ENCODE data around the gene CD101. TPM values are rescaled to one million over a fixed set of nuclear protein-coding genes. Genes with fewer than 3 reads are reported as not detected.

Gene CD101
- total RNA-seq, 1 experiment from 2014 or later = 1.8 TPM

DNA sequence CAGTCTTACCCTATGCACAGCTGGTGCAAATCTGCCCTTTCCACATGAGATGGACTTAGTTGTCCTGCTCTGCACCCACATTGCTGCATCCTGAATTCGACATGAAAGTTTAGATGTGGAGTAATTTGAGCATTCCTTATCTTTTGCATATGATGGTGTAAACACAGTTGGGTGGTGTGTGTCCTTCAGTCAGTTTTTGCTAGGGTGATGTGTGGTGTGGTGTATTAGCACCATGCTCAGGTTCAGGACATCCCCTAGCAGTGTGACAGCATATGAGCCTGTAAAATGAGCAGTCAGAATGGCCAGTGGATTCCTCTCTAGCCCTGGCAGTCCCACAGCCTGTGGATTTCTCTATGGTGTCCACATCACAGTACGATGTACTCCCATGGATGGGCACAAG is 42.6 kb upstream of the CD101 start:
- Histone ChIP-seq H3K4me1 (ENCODE audit: insufficient read depth, low read length) (peaks cover 5% of the 10 kb centered on the region; the same call in 1 of the 2 replicates), H4K91ac (ENCODE audit: insufficient read length, low read depth, low read length) (no peak overlapping the region), H4K20me1 (ENCODE audit: control insufficient read depth, insufficient read depth, insufficient read length) (peaks cover 2% of the 10 kb centered on the region), H3K18ac (ENCODE audit: insufficient read length, low read depth, low read length) (no peak overlapping the region), H2BK20ac (ENCODE audit: low read depth, low read length, poor library complexity, severe bottlenecking) (no peak overlapping the region), H2BK120ac (ENCODE audit: low read depth, low read length, poor library complexity, severe bottlenecking) (no peak overlapping the region), H3K56ac (ENCODE audit: insufficient read length, low read depth, low read length) (no peak overlapping the region), H2AFZ (ENCODE audit: low read length) (no peak overlapping the region), H2BK12ac (ENCODE audit: insufficient read length, low read depth, low read length) (no peak overlapping the region), H3K27me3 (ENCODE audit: insufficient read depth, low read length) (no peaks in the 10 kb centered on the region), H3K23ac (ENCODE audit: insufficient read length, low read depth, low read length) (no peak overlapping the region), H4K5ac (ENCODE audit: insufficient read length, low read depth, low read length) (no peak overlapping the region), H3K79me1 (ENCODE audit: insufficient read depth, low read depth, low read length, poor library complexity, severe bottlenecking) (no peaks in the 10 kb centered on the region), H3K14ac (ENCODE audit: insufficient read depth, low read length) (no peak overlapping the region), H2BK15ac (ENCODE audit: low read depth, low read length) (no peak overlapping the region), H4K8ac (replicated peaks; ENCODE audit: insufficient read length, low read depth, low read length) (no peak overlapping the region), H3K9me3 (ENCODE audit: control insufficient read depth, low read depth, low read length) (no peaks in the 10 kb centered on the region), H3K23me2 (ENCODE audit: insufficient read length, low read depth, low read length, poor library complexity, severe bottlenecking) (no peaks in the 10 kb centered on the region), H3K27ac (ENCODE audit: insufficient read length, low read depth, low read length) (no peak overlapping the region), H3K79me2 (ENCODE audit: insufficient read depth, low read length) (no peaks in the 10 kb centered on the region), H3T11ph (ENCODE audit: low read length) (no peak overlapping the region), H3K9ac (ENCODE audit: extremely low read depth, insufficient read length, low read length) (no peak overlapping the region), H2BK5ac (ENCODE audit: insufficient read length, low read length) (no peak overlapping the region), H3K4me2 (ENCODE audit: insufficient read depth, insufficient read length, low read length) (no peak overlapping the region), H2AK5ac (ENCODE audit: insufficient read length, low read length) (no peak overlapping the region), H3K4ac (ENCODE audit: low read depth, low read length) (no peak overlapping the region)
- H3K4me1 Mint-ChIP-seq = peaks cover 7 to 10% of the 10 kb centered on the region in 2 experiments; a peak in 3 of 4 replicates
- no peak for DNase-seq
- H3K9me3 Mint-ChIP-seq = no peaks in the 10 kb centered on the region
- WGBS (ENCODE audit: extremely low coverage, insufficient read length, low lambda C conversion rate) = no CpG with 5 or more reads among the region's 2 CpGs
- no peak overlapping the region for H3K4me3 Mint-ChIP-seq
- TF ChIP-seq, protein P1, sequence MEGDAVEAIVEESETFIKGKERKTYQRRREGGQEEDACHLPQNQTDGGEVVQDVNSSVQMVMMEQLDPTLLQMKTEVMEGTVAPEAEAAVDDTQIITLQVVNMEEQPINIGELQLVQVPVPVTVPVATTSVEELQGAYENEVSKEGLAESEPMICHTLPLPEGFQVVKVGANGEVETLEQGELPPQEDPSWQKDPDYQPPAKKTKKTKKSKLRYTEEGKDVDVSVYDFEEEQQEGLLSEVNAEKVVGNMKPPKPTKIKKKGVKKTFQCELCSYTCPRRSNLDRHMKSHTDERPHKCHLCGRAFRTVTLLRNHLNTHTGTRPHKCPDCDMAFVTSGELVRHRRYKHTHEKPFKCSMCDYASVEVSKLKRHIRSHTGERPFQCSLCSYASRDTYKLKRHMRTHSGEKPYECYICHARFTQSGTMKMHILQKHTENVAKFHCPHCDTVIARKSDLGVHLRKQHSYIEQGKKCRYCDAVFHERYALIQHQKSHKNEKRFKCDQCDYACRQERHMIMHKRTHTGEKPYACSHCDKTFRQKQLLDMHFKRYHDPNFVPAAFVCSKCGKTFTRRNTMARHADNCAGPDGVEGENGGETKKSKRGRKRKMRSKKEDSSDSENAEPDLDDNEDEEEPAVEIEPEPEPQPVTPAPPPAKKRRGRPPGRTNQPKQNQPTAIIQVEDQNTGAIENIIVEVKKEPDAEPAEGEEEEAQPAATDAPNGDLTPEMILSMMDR (conservative IDR thresholded peaks at IDR 0.05) = no peak
- H3K36me3 Mint-ChIP-seq (ENCODE audit: insufficient read depth in 1 of 3, low read depth in 3 of 3) = peaks cover 2 to 6% (median 5%) of the 10 kb centered on the region in 3 experiments; a peak in 5 of 7 replicates
- no peaks in the 10 kb centered on the region for H3K27me3 Mint-ChIP-seq (ENCODE audit: low read depth)
- H3K27ac Mint-ChIP-seq = no peak overlapping the region; a peak in 1 of 7 replicates

Measured in H9 (cell line).